GM18858 (cell line): ENCODE data around the gene IARS1.

Experiments
- ATAC-seq: cut with Tn5 transposase; IDR thresholded peaks from one replicate; pipeline ENCODE4 v1.9.1; 2021; ENCODE audit not compliant: unreplicated experiment

The IARS1 gene

GRCh38 chr9:92247296-92247695, 46.2 kb downstream of the IARS1 start:
- ATAC-seq: no peak

- no peak for ATAC-seq
Measured at GRCh38 chr9:92245005-92245797, 48.3 kb downstream of the IARS1 start.
